HuH-7.5 (cell line): ENCODE data around the gene CCNL1.
"Not testable (repeated sequence)": the region's sequence is repeated elsewhere in the genome, so short reads cannot be mapped to it uniquely, and the experiment has no call there.

ENCODE experiments used
- DNase-seq: peaks from one replicate; pipeline ENCODE4 v3.0.0; 2011; ENCODE audit warnings: low spot score

The CCNL1 gene

GRCh38 chr3:157170861-157171260 is 10.9 kb upstream of the CCNL1 start:
- no peak for DNase-seq

GRCh38 chr3:157167371-157168042 is 7.6 kb upstream of the CCNL1 start:
- no peak for DNase-seq

GRCh38 chr3:157166561-157166960 is 6.6 kb upstream of the CCNL1 start:
- no peak for DNase-seq

- DNase-seq = no peak
These were observed 6.2 kb upstream of the CCNL1 start for GRCh38 chr3:157166115-157166514.

- no peak for DNase-seq
These were observed 3.4 kb upstream of the CCNL1 start for GRCh38 chr3:157163217-157163953.

GRCh38 chr3:157162620-157163019 is 2.7 kb upstream of the CCNL1 start:
- not testable (repeated sequence) for DNase-seq

- peak; percentile 68 for DNase-seq
These were observed 894 bp upstream of the CCNL1 start for GRCh38 chr3:157160658-157161424.

GRCh38 chr3:157159037-157159761 is 748 bp downstream of the CCNL1 start:
- DNase-seq = no peak

GRCh38 chr3:157157836-157158235 is 2.1 kb downstream of the CCNL1 start:
- DNase-seq = no peak

GRCh38 chr3:157156837-157157635 is 2.9 kb downstream of the CCNL1 start:
- no peak for DNase-seq

GRCh38 chr3:157155591-157155990 is 4.4 kb downstream of the CCNL1 start:
- no peak for DNase-seq

- no peak for DNase-seq
These were observed 5.2 kb downstream of the CCNL1 start for GRCh38 chr3:157154563-157155330.

- no peak for DNase-seq
These were observed 7.0 kb downstream of the CCNL1 start for GRCh38 chr3:157152930-157153329.

- DNase-seq = no peak
These were observed 7.5 kb downstream of the CCNL1 start for GRCh38 chr3:157152438-157152837.

GRCh38 chr3:157151627-157152026 is 8.3 kb downstream of the CCNL1 start:
- DNase-seq = no peak

GRCh38 chr3:157151151-157151550 is 8.8 kb downstream of the CCNL1 start:
- no peak for DNase-seq

- DNase-seq = no peak
These were observed 10.7 kb downstream of the CCNL1 start for GRCh38 chr3:157149136-157149696.

GRCh38 chr3:157148196-157148889 is 11.6 kb downstream of the CCNL1 start:
- no peak for DNase-seq

GRCh38 chr3:157147099-157147803 is 12.7 kb downstream of the CCNL1 start:
- DNase-seq = no peak
